ENCODE data around the gene SRSF2. TPM values are rescaled to one million over a fixed set of nuclear protein-coding genes. Genes with fewer than 3 reads are reported as not detected.

The SRSF2 gene
- total RNA-seq, 1 donor from 2014 or later, result 275 TPM

DNA sequence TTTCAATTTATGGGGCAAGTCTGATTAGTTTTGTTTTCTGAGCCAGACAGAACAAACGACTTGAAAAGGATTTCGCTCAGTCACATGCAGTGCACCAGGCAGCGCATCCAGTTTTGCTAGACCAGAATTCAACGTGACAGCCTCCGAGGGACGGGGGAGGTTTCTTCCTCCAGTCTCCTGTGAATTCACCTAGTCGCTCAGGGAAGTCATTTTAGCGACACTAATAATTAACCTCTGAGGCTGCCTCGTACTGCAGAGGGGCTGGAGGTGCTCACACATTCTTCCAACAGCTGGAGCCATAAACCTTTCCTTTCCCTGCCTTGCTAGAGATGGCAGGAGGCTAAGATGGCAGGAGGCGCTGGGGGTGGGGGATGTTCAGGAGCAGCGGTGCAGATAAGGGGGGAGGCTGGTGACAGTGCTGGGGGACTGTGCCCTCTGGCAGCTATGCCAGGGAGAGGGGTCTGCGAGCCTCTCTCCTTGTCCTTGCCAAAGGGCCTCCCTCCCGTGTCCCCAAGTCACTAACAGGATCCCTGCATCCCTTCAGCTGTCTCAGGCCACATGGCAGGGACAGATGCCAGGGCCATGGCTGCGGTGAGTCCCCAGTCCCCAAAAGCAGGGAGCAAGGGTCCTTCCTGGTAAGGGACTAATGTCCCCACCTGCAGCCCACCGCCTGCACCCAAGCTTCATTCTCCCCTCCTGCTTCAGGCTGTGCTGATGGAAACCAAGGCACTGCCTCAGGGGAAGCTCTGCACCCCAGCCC lies 50.4 kb downstream of the SRSF2 start:
- H3K4me3 ChIP-seq (ENCODE audit: low read depth, low read length), result no peak overlapping the region
- TF ChIP-seq, protein P1, sequence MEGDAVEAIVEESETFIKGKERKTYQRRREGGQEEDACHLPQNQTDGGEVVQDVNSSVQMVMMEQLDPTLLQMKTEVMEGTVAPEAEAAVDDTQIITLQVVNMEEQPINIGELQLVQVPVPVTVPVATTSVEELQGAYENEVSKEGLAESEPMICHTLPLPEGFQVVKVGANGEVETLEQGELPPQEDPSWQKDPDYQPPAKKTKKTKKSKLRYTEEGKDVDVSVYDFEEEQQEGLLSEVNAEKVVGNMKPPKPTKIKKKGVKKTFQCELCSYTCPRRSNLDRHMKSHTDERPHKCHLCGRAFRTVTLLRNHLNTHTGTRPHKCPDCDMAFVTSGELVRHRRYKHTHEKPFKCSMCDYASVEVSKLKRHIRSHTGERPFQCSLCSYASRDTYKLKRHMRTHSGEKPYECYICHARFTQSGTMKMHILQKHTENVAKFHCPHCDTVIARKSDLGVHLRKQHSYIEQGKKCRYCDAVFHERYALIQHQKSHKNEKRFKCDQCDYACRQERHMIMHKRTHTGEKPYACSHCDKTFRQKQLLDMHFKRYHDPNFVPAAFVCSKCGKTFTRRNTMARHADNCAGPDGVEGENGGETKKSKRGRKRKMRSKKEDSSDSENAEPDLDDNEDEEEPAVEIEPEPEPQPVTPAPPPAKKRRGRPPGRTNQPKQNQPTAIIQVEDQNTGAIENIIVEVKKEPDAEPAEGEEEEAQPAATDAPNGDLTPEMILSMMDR (conservative IDR thresholded peaks at IDR 0.05; ENCODE audit: low read depth, low read length), result no peak
- no peak for DNase-seq (ENCODE audit: low read depth)

DNA sequence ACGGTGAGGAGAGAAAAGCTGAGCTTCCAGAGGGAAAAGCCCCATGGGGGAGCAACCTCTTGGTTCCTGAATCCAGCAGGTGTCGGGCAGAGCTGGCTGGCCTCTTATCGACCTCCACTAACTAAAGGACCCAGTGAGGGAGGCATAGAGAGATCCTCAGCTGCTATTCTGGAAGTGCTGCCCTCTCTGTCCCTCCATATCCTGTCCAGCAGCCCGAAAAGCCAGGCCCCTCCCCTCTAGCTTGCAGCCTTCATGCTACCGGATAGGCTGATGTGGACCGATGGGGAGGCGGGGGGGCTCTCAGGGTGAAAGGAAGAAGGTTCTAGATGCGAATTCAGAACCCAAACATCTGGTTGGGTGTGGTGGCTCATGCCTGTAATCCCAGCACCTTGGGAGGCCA lies 51.3 kb downstream of the SRSF2 start:
- no peak for DNase-seq (ENCODE audit: low read depth)
- H3K4me3 ChIP-seq (ENCODE audit: low read depth, low read length), result no peak overlapping the region
- TF ChIP-seq, protein P1 (conservative IDR thresholded peaks at IDR 0.05; ENCODE audit: low read depth, low read length), result no peak

DNA sequence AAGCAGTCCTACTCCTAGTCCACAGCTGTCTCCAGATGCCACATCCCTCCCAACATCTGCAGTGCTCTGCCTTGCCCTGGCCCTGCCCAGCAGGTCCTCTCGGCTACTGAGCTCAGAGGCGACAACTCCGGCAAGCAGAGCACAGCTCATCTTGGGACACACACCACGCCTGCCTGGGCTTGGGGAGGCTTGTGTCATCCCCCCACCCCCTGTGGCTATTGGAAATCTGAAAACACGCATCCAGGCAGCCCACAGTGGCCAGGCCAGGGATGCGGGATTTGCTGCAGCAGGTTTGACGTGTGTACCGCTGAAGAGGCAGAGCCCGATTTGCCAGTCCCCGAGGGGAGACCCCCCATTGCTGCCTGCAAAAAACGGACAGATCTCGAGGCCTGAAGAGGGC lies 51.8 kb downstream of the SRSF2 start:
- TF ChIP-seq, protein P1 (conservative IDR thresholded peaks at IDR 0.05; ENCODE audit: low read depth, low read length), result no peak
- no peak overlapping the region for H3K4me3 ChIP-seq (ENCODE audit: low read depth, low read length)
- no peak for DNase-seq (ENCODE audit: low read depth)

DNA sequence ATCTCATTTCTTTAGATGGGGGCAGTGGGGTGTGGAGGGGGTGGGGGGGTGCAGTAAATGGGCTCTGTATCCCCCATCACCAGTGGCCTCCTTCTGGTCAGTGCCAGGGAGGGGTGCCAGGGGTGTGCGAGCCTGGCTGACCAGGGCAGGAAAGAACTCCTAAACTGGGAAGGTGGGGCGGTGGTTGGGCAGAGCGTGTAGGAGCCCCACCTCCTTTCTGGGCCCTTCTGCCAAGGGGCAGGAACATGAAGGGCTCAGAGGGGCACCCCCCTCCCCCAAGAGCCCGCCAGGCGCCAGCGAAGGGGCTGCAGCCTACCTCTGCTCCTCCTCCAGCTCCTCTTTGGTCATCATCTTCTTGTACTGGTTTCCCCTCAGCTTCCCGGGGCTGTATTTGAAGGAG lies 52.4 kb downstream of the SRSF2 start:
- DNase-seq (ENCODE audit: low read depth), result no peak
- TF ChIP-seq, protein P1 (conservative IDR thresholded peaks at IDR 0.05; ENCODE audit: low read depth, low read length), result no peak
- no peak overlapping the region for H3K4me3 ChIP-seq (ENCODE audit: low read depth, low read length)

Other genes with a start within 250 kb of the SRSF2 start
- 35.2 and 101 TPM in 2 replicates for gene RHBDF2, start 235.9 kb downstream of the SRSF2 start, total RNA-seq
- 10.2 and 49.9 TPM in 2 replicates for gene CYGB, start 199.6 kb downstream of the SRSF2 start, total RNA-seq
- 0.22 and 5.8 TPM in 2 replicates for gene PRCD, start 197.3 kb downstream of the SRSF2 start, total RNA-seq
- gene ST6GALNAC2, start 151.5 kb downstream of the SRSF2 start, total RNA-seq, result 1.4 and 2.9 TPM in 2 replicates
- gene ST6GALNAC1, start 93.6 kb downstream of the SRSF2 start, total RNA-seq, result 0.36 and 0.52 TPM in 2 replicates
- gene MXRA7, start 26.4 kb downstream of the SRSF2 start, total RNA-seq, result 147 and 167 TPM in 2 replicates
- 30.2 and 41.2 TPM in 2 replicates for gene JMJD6, start 10.7 kb downstream of the SRSF2 start, total RNA-seq
- 30.0 and 34.7 TPM in 2 replicates for gene METTL23, start 10.5 kb downstream of the SRSF2 start, total RNA-seq
- 12.4 and 13.5 TPM in 2 replicates for gene MFSD11, start 788 bp upstream of the SRSF2 start, total RNA-seq
- 1.7 and 7.5 TPM in 2 replicates for gene MGAT5B, start 131.1 kb upstream of the SRSF2 start, total RNA-seq

Measured in epithelial cell of proximal tubule (primary cell).